Keratinocyte (primary cell): Measurements from ENCODE around the gene ELOVL6. TPM values are rescaled to one million over a fixed set of nuclear protein-coding genes. Genes with fewer than 3 reads are reported as not detected.

Source experiments
- DNase-seq: peaks from one replicate; pipeline ENCODE4 v3.0.0-alpha.2; 2011; ENCODE audit warnings: low read depth, missing footprints, low spot score
- FAIRE-seq: peaks from 2 replicates; lab custom pipeline; 2011; peaks lifted over from hg19 to GRCh38; lab: Jason Lieb, UNC
- H2AFZ ChIP-seq: 2 replicates; pipeline ENCODE4 v1.6.0; 2012; ENCODE audit warnings: low read length, control low read depth, inconsistent platforms; ENCODE audit not compliant: control insufficient read depth
- H3K27ac ChIP-seq: 2 replicates; pipeline ENCODE4 v1.5.1; 2011; ENCODE audit warnings: low read length; ENCODE audit not compliant: control insufficient read depth, insufficient read depth
- H3K27me3 ChIP-seq: 3 replicates; pipeline ENCODE4 v1.6.0; 2011; ENCODE audit warnings: low read length; ENCODE audit not compliant: control insufficient read depth, insufficient read depth; ENCODE audit errors: extremely low read depth
- H3K36me3 ChIP-seq, 2 experiments: 2 replicates in 1 of 2; 3 replicates in 1 of 2; pipeline ENCODE4 v1.5.1; 2011; ENCODE audit warnings: low read length in 2 of 2, mild to moderate bottlenecking in 1 of 2; ENCODE audit not compliant: control insufficient read depth in 2 of 2, insufficient read depth in 2 of 2; ENCODE audit errors: extremely low read depth in 1 of 2
- H3K4me1 ChIP-seq: 3 replicates; pipeline ENCODE4 v1.5.1; 2011; ENCODE audit warnings: low read length; ENCODE audit not compliant: control insufficient read depth, insufficient read depth; ENCODE audit errors: extremely low read depth
- H3K4me2 ChIP-seq: 3 replicates; pipeline ENCODE4 v1.6.0; 2011; ENCODE audit warnings: low read depth, low read length; ENCODE audit not compliant: control insufficient read depth, insufficient read depth; ENCODE audit errors: extremely low read depth
- H3K4me3 ChIP-seq, 3 experiments: fragments of 200-600 bp in 1 of 3; sonication (generic) in 1 of 3; 2 replicates in 2 of 3; 3 replicates in 1 of 3; pipeline ENCODE4 v1.5.1; 2011 to 2016; ENCODE audit warnings: low read length in 3 of 3, mild to moderate bottlenecking in 3 of 3, control low read depth in 2 of 3, inconsistent platforms in 1 of 3, low read depth in 1 of 3, mixed read lengths in 1 of 3, mixed run types in 1 of 3, moderate library complexity in 1 of 3; ENCODE audit not compliant: control insufficient read depth in 2 of 3, insufficient read depth in 2 of 3; ENCODE audit errors: extremely low read depth in 1 of 3
- H3K79me2 ChIP-seq: 2 replicates; pipeline ENCODE4 v1.6.0; 2012; ENCODE audit warnings: low read length; ENCODE audit not compliant: control insufficient read depth, insufficient read depth
- H3K9ac ChIP-seq: 3 replicates; pipeline ENCODE4 v1.6.0; 2011; ENCODE audit warnings: low read length; ENCODE audit not compliant: control insufficient read depth, insufficient read depth; ENCODE audit errors: extremely low read depth
- H3K9me1 ChIP-seq: 3 replicates; pipeline ENCODE4 v1.6.0; 2011; ENCODE audit warnings: low read length; ENCODE audit not compliant: control insufficient read depth, insufficient read depth; ENCODE audit errors: extremely low read depth
- H3K9me3 ChIP-seq: 2 replicates; pipeline ENCODE4 v1.5.1; 2012; ENCODE audit warnings: low read depth, low read length; ENCODE audit not compliant: control insufficient read depth
- H4K20me1 ChIP-seq: 3 replicates; pipeline ENCODE4 v1.6.0; 2011; ENCODE audit warnings: low read length; ENCODE audit not compliant: control insufficient read depth, insufficient read depth; ENCODE audit errors: extremely low read depth
- CTCF ChIP-seq, 3 experiments: IDR thresholded peaks in 1 of 3; conservative IDR thresholded peaks in 1 of 3; optimal IDR thresholded peaks in 1 of 3; 2 replicates in 2 of 3; 3 replicates in 1 of 3; pipeline versions ENCODE3 to v1.5.1; 2011; ENCODE audit warnings: low read length in 3 of 3, mild to moderate bottlenecking in 3 of 3, moderate library complexity in 2 of 3, control low read depth in 1 of 3, inconsistent platforms in 1 of 3; ENCODE audit not compliant: insufficient read depth in 2 of 3; ENCODE audit errors: extremely low read depth in 1 of 3
- EZH2 ChIP-seq: IDR thresholded peaks from one replicate; pipeline ENCODE4 v1.6.1; 2012; ENCODE audit warnings: inconsistent platforms, mild to moderate bottlenecking, low read length, moderate library complexity
- dilution Hi-C: fragments of 300-500 bp; cut with MboI; formaldehyde crosslinking; loops from one replicate; pipeline ENCODE4 v1.7.0; 2020; ENCODE audit warnings: low sequenced_read_pairs; ENCODE audit not compliant: extremely low pct_ligation_motif_present
- polyA plus RNA-seq, 5 experiments: library from polyadenylated mRNA; depleted of rRNA in 3 of 5; stranded (reverse) in 3 of 5; stranded (forward) in 1 of 5; unstranded in 1 of 5; fragments of >200 nt; gene quantifications; 1 replicate in 1 of 5; 2 replicates in 3 of 5; 3 replicates in 1 of 5; pipeline versions ENCODE4 v1.2.1 to v1.2.3, GENCODE V29; 2011 to 2012; ENCODE audit warnings: missing spikeins in 2 of 5, low read depth in 1 of 5, low replicate concordance in 1 of 5

The ELOVL6 gene
- polyA plus RNA-seq, 1 donor (not counting 4 experiments of a cell fraction or from before 2014, with no cell fraction given), result 65.9 TPM

- Histone ChIP-seq H3K4me2 (peak overlapping the region; percentile 85), H2AFZ (peak overlapping the region; percentile 73), H3K36me3 (no peaks in the 10 kb centered on the region), H4K20me1 (no peaks in the 10 kb centered on the region), H3K27ac (peak overlapping the region; percentile 91), H3K9ac (peak overlapping the region; percentile 89), H3K9me3 (no peaks in the 10 kb centered on the region), H3K79me2 (peaks cover 20% of the 10 kb centered on the region), H3K9me1 (no peaks in the 10 kb centered on the region), H3K27me3 (no peaks in the 10 kb centered on the region), H3K4me3 (peak overlapping the region; percentile 74 to 95 (median 90)), H3K4me1 (peaks cover 33% of the 10 kb centered on the region)
- DNase-seq (no peak), FAIRE-seq (no peak)
- dilution Hi-C loops, result no loop called here
- TF ChIP-seq CTCF (optimal IDR thresholded peaks at IDR 0.05 in 1 of 3, IDR thresholded peaks at IDR 0.05 in 1 of 3, conservative IDR thresholded peaks at IDR 0.05 in 1 of 3; ENCODE audit: extremely low read depth in 1 of 3, insufficient read depth in 2 of 3, low read length in 3 of 3), result no peak
These were observed 373 bp downstream of the ELOVL6 start for GRCh38 chr4:110198049-110198434.

- peaks cover 24% of the 10 kb centered on the region for H3K79me2 ChIP-seq
- no peaks in the 10 kb centered on the region for H3K9me3 ChIP-seq
- DNase-seq (no peak), FAIRE-seq (no peak)
- dilution Hi-C loops, result no loop called here
- TF ChIP-seq EZH2 (no peak), CTCF (optimal IDR thresholded peaks at IDR 0.05 in 1 of 3, IDR thresholded peaks at IDR 0.05 in 1 of 3, conservative IDR thresholded peaks at IDR 0.05 in 1 of 3; ENCODE audit: extremely low read depth in 1 of 3, insufficient read depth in 2 of 3, low read length in 3 of 3) (no peak)
- H3K27me3 ChIP-seq, result no peaks in the 10 kb centered on the region
- H2AFZ ChIP-seq, result peak overlapping the region; percentile 73
- H3K36me3 ChIP-seq, result no peaks in the 10 kb centered on the region
- H4K20me1 ChIP-seq, result no peaks in the 10 kb centered on the region
- no peaks in the 10 kb centered on the region for H3K9me1 ChIP-seq
- H3K9ac ChIP-seq, result peak overlapping the region; percentile 89
- H3K27ac ChIP-seq, result peak overlapping the region; percentile 91
- peaks cover 37% of the 10 kb centered on the region for H3K4me1 ChIP-seq
- peak overlapping the region; percentile 74 to 95 (median 90) for H3K4me3 ChIP-seq
- H3K4me2 ChIP-seq, result peak overlapping the region; percentile 85
These were observed 829 bp downstream of the ELOVL6 start for GRCh38 chr4:110197529-110198042.
